CD4-positive, alpha-beta T cell treated with Interleukin-17A for 1 hour (primary cell): Measurements from ENCODE around the gene TCF12.

Source experiments
- DNase-seq: peaks from one replicate; pipeline ENCODE4 v3.0.0-alpha.2; 2020

TCF12 gene

DNA sequence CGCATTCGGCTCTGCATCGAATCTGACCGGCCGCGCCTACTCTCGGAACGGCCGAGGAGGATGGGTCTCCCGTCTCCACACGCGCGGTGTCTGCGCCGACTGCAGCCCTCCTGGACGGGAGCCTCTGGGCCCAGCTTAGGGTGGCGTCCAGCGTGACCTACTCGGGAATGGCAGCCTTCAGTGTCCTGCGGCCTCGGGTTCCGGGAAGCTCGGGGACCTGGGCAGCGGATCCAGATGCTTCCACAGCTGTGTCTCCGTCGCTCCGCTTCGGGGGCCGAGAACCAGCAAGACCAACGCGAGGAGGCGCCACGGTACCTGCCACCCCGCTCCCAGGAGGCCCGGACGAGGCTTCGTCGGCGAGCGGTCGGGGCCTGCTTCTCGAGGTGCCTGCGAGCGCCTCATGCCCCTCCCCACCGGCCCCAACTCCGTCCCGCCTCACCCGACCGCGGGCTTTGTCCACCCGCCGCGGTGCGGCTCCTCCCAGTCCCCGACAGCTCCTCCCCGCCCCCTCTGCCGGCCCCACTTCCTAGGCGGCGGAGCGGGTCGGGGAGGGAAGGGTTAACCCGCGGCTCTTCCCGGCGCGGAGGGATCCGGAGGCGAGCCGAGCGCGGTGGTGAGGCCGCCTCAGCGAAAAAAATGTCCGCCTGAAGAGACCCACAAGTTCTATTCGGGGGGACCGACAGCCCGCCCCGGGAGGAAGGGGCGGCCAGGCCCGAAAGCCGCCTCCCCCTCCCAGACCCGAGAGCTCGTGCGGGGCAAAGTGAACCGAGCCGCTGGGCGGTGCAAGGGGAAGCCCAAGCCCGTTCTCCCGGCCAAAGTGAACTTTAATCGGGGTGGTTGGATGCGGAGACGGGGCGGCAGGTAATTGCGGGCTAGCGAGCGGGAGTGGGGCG is at the start of gene TCF12:
Gene TCF12 (plus strand): TSS at position 599 of the 893 bp plus-strand sequence. CDS start 1,270 bp downstream, outside the sequence.
- DNase-seq: peak; percentile 93

- DNase-seq: no peak
These were observed 48.9 kb upstream of the TCF12 start for GRCh38 chr15:56869573-56869972.

GRCh38 chr15:56871185-56871584 is 47.3 kb upstream of the TCF12 start:
- DNase-seq: no peak

GRCh38 chr15:56871867-56872266 is 46.6 kb upstream of the TCF12 start:
- DNase-seq: no peak

DNA sequence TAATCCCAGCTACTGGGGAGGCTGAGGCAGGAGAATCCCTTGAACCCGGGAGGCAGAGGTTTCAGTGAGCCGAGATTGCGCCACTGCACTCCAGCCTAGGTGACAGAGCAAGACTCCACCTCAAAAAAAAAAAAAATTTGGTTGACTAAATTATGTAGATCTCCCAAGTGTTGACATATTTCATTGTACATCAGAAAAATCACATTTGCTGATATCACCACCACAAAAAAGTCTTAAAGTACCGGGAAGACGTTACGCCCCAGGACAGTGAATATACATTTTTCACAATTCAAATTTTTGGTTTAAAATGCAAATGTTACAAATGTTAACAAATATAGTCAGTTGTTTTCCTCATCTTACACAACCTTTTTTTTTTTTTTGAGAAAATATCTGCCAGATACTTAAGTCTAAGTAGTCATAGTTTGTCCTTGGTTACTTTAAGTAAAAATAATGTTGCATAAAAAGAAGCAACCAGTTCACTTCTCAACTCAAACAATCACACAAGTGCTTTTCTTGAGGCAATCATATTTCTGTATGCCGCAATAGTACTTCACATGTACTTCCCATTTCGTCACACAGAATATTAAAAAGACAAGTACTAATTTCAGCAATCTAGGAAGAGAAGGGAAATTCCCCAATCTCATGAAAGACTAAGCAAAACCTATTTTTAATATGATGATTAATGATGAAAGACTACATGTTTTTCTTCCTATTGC is 41.0 kb upstream of the TCF12 start:
- DNase-seq: no peak

DNA sequence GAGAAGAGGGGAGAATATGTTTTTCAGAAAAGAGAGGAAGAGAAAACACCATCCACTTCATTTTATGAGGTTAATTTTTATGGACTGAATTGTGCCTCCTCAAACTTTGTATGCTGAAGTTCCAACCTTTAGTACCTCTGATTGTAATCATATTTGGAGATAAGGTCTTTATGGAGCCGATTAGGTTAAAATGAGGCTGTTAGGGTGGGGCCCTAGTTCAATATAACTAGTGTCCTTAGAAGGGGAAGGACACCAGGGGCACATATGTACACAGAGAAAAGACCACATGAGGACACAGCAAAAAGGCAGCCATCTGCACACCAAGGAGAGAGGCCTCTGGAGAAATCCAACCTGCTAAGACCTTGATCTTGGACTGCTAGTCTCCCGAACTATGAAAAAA is 38.9 kb upstream of the TCF12 start:
- no peak for DNase-seq

GRCh38 chr15:56883088-56883487 is 35.4 kb upstream of the TCF12 start:
- DNase-seq: no peak

- peak; percentile 42 for DNase-seq
These were observed 32.0 kb upstream of the TCF12 start for GRCh38 chr15:56886363-56886931.

GRCh38 chr15:56886932-56887781 is 31.3 kb upstream of the TCF12 start:
- peak; percentile 88 for DNase-seq

- DNase-seq: no peak
These were observed 30.5 kb upstream of the TCF12 start for GRCh38 chr15:56887782-56888438.

DNA sequence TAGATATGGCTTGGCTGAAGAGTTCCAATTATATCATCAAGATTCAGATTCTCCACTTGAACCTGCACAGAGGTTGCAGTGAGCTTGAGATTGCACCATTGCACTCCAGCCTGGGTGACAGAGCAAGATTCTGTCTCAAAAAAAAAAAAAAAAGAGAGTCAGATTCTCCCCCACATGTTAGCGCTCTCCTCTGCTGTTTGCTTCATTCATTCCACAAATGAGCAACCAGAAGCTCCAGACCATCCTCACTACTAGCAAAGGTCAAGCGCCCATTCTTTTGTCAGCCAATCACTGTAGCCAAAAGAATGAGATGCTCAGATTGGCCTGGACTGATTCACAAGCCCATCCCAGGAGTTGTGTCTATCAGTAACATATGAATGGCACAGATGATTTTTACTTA is 28.4 kb upstream of the TCF12 start:
- no peak for DNase-seq

DNA sequence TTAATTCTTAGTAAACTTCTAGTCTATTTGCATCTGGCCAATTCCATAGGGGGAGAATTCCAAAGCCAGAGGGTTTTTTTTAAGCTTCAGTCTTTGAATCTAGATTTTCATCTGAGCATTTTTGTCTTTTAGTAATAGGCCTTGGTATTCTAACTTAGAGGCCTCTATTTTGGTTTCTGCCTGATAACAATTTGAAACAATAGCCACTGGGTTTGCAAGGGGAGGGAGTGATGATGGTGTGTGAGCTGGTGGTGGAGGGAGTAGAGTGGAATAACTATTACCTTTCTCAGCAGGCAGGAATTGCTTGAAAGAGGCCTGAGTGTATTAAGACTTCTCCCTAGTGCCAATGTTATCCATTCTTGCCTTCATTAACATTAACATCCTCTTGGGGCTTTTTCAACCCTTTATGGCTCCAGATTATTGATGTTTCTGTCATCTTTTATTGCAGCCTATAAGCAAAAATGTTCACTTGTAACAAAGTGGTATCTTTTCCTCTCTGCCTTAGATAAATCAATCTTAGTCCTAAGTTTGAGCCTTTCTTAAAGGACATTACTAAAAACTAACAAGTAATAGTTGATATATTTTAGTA is 26.5 kb upstream of the TCF12 start:
- no peak for DNase-seq

DNA sequence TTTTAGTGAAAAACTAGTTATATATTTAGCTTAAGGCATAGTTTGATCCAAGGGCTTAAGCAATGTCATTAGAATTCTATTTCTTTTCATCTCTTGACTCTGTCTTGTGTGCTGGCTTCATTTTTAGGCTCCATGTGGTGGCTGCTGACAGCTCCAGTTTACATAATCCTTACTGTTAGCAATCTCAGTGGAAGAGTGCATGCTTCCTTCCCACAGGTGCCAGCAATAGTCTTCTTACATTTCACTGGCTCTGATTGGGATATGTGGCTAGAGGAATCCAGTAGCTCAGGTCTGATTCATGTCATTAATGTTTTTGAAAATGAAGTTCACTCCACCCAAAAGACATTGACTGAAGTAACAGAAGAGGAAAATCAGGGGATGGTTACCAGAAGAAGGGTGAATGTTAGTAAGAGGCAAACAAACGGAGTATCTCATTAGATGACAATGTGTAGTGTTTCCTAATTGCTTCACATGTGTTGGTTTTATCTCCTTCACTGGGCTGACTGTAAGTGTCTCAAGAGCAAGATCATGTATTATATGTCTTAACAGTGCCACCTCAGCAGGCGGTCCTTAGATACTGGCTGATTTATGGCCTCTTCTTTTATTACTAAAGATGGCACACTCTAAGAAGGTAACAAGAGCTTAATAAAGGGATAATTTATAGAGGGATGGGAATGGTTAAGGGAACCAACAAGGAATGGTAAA is 25.6 kb upstream of the TCF12 start:
- no peak for DNase-seq

DNA sequence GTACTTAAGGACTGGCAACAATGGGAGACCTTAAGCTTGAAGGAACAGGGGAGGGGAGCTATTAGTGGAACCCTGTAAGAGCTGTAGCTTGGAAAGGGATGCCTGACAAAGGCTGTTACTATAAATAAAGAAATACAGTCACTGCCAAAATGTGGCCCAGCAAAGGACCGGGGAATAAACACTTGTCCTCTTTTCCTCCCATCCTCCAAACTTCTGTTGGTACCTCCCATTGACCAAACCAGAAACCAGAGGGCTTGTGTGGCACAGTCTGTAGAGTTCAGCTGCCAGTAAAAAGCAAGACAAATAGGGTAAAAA is 25.1 kb upstream of the TCF12 start:
- no peak for DNase-seq

DNA sequence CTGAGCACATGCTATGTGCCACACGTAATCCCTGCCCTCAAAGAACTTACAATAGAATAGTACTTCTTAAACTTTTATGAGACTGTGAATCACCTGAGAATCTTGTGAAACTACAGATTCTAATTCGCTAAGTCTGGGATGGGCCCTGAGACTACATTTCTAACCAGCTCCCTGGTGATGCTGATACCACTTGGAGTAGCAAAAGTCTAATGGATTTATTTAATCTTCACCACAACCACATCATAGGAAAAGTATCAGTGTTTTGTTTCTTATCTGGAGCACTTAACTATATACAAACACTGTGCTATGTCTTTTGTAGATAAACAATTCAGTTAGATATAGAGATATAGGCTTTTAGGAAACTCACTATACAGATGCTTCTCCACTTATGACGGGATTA is 23.8 kb upstream of the TCF12 start:
- DNase-seq: no peak

DNA sequence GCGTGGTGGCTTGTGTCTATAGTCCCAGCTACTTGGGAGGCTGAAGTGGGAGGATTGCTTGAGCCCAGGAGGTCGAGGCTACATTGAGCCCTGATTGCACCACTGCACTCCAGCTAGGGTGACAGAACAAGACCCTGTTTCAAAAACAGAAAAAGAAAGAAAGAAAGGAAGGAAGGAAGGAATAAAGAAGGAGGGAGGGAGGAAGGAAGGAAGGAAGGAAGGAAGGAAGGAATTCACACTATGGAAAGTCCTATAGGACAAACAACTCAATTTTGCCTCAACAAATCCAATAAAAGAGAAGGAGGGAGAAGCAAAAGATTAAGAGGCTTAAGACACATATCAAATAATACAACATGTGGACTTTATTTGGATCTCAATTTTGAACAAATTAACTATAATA is 16.5 kb upstream of the TCF12 start:
- DNase-seq: no peak

GRCh38 chr15:56906766-56907165 is 11.7 kb upstream of the TCF12 start:
- no peak for DNase-seq

DNA sequence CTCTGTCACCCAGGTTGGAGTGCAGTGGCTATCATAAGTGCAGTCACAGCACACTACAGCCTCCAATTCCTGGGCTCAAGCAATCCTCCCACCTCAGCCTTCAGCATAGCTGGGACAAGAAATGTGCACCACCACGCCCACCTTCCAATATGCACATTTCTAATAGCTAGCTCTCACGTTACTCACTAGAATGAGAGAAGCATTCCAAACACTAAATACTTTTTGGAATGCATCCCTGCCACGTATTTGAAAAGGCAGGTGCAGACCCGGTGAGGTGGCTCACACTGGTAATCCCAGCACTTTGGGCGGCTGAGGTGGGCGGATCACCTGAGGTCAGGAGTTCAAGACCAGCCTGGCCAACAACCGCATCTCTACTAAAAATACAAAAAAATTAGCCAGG is 7.6 kb upstream of the TCF12 start:
- no peak for DNase-seq

DNA sequence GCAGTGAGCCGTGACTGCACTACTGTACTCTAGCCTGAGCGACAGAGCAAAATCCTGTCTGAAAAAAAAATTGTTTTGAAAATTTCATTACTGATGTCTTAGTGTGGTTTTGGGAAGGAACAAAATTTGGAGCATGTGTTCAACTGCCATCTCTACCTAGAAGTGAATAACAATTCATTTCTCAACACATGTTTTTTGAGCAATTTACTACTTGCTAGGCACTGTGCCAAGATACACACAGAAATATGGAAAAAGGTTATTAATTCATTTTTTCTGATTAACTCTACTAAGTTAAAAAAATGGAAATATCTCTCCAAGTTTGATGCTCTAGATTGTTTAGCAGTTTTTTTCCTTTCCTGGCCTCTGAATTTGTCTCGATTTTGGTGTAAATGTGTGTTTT is 5.2 kb upstream of the TCF12 start:
- DNase-seq: no peak

DNA sequence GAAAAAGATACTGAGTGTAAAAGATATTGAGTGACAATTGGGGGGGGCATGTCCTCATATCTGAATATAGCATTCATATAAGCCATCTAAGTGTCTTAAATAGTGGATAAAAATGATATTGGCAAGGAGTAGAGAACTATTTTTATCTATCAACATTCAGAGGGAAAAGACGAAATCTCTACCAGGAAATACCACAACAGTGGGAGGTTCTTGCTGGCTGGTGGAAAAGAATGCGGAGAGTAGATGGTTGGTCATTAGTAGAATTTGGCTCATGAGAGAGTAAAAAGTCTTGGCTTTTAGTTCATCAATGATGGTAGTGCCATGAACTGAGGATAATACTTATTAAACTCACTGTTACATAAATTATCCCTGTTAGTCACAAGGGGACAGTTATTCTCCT is 4.8 kb upstream of the TCF12 start:
- no peak for DNase-seq

- DNase-seq: no peak
These were observed 2.6 kb upstream of the TCF12 start for GRCh38 chr15:56915888-56916287.
